Activated CD8-positive, alpha-beta memory T cell treated with anti-CD3 and anti-CD28 coated beads for 48 hours (primary cell): Measurements from ENCODE around the gene GOT1.

ENCODE experiments used
- DNase-seq, 3 experiments: peaks; one replicate each; pipeline ENCODE4 v3.0.0-alpha.2; 2020; ENCODE audit warnings: low read depth in 2 of 3, low spot score in 2 of 3

Gene GOT1

DNA sequence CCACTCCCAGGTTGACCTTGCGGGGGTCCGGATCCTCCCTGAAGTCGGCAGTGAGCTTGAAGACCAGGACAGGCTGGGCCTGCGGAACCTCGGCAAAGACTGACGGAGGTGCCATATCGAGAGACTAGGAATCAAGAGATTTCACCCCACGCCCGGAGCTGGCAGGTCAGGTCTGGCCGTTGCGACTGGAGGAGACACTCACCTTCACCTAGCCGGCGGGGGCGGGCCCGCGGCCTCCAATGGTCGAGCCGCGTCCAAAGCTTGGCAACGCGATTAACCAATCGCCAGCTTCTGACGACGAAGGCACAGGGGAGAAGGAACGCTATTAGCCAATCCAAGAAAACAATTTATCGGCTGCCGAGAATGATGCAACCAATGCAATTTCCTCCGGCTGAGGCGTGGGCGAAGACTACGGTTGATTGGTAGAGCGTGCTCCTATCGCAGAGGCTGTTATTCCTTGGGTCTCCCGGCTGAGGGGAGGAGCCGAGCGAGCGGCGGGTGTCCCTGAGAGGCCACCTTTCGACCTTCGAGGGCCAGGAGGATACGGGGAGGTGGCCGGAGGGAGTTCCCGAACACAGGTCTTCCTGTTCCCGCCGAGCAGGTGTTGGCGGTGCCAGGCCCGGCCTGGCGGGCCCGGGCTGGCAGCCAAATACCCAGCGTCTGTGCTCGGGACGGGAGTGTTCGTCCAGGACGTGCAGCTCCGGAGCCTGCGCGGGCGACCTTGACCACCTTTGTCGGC, at the start of gene GOT1:
GOT1 (minus strand) TSS at position 174 of the 739 bp plus-strand sequence; CDS start at position 115, 59 bp downstream.
- DNase-seq, result peak; percentile 73 to 84 (median 82)

DNA sequence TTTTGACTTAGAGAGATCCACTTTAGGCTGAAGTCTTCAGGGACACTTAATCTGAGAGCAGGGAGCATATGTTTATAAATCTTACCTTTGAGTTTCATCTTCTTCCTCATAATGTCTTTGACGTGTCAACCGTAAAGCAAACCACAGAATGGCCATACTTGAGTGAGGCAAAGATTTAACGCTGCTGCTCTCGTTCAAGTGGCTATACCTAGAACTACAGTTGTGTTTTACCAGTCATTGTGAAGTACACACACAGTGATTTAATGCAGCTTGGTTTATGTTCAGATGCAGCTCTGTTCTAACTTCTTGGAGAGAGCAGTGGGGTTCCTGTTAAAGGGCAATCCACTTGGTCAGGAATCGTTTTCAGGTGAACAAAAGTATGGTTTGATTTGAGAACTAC, 39.9 kb upstream of the GOT1 start:
- DNase-seq, result no peak

DNA sequence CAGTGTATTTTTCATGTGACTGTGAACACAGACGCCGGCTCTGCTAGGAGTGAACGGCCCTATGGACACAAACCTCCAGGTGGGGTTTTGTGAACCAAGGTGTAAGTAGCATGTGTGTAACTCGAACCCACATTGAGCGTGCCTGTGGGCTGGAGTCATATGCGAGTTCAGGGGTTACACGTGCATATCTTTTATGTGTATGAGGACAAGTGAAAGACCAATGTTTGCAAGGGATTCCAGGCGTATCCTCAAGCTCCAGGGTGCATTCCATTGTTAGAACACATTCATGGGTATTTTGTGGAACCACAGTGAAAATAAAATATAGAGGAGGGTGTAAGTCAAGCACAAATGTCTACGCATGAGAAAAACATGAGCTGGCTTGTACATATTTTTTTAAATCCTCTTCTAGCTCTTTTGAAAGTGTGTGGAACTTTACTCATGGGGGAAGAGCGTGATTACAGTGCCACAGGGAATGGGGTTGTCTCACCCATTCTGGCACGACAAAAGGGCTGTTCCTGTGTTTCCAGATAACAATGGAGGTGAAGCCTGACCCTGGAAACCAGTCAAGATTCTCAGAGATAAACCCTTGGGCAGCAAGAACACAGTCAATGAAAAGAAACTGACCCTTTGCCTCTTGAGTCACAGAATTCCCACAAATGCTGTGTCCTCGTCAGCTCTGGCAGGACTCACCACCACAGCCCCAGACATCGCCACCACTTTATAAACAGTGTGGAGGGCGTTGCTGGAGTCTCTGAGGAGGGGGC, 37.0 kb upstream of the GOT1 start:
- DNase-seq, result no peak

DNA sequence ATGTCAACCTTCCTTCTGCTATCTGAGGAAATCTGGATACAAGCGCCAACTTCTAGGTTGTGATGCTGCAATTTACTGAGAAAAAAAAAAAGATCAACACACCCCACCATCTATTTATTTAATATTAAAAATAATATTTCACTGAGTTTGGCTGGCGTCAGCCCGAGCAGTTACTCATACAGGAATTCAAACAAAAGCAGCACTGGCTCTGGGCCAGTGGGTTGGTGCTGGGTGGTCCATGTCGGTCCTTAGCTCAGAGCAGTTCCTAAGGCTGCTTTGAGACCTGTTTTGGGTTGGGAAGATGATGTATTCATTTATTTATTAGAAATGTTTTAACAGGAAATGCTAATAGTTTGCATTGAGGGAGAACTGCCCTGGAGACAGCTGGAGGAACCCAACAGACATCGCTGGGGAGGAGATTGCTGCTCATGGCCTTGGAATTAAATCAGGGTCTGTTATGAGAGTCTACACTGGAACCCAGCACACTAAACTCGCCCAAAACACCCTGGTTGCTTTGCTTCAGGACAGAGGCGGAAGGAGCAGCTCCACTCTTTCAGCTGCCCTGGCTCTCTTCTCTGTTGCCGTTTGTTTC, 36.3 kb upstream of the GOT1 start:
- DNase-seq, result no peak

DNA sequence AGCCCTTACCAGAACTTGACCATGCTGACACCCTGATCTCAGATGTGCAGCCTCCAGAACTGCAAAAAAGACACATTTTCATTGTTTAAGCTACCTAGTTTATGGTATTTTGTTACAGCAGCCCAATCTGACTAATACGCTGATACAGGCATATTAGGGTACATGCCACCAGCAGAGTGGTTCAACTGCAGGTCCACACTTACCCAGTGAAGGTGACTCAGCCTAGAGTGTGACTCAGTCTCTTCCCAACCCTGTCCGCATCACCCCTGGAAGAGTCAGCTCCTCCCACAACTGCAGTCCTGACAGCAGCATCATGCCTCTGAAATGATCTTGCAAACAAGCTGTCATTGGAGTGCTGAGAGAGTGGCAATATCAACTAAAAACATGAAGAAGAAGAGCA, 30.8 kb upstream of the GOT1 start:
- DNase-seq, result no peak

DNA sequence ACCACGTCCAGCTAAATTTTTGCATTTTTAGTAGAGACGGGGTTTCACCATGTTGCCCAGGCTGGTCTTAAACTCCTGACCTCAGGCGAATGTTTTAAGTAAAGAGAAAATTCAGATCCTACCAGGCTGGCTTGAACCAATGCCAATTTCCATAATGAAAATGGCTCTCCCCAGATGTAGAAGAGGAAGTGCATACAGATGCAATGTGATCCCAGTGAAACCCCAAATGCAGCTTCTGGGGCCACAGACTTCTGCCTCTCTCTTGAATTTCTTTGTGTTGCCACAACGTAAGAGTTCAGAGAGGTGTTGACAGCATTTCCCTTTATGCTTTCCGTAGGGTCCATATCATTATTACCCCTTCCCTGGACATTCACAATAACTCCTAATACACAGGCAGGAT, 29.6 kb upstream of the GOT1 start:
- DNase-seq, result no peak

DNA sequence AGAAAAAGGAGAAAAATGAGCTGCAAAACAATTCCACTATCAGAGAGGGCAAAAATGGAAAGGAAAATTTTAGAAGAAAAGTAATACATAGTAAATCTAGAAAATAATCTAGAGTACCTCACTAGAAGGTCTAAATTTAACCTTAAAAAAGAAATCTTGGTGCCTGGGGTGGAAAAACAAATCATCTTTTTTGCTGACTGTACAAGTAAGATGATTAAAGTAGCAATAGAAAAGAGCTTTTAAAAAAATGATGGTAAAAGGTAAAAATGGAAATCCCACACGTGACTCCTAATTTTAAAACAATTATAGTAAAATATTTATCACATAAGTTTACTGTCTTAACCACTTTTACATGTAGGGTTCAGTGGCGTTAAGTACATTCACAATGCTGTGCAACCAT, 28.8 kb upstream of the GOT1 start:
- no peak for DNase-seq

DNA sequence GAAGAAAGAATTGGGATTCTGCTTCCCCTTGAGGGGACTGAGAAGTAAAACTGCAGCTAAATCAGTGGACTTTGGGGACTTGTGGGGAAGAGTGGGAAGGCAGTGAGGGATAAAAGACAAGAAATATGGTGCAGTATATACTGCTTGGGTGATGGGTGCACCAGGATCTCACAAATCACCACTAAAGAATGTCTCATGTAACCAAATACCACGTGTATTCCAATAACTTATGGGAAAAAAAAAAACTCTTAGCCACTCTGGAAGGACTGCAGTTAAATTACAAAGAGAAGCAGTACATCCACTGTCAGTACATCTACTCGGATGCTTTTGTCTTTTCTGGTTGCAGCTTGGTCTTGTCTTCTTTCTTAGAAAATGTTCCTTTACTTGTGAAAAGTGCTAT, 27.4 kb upstream of the GOT1 start:
- DNase-seq, result no peak

DNA sequence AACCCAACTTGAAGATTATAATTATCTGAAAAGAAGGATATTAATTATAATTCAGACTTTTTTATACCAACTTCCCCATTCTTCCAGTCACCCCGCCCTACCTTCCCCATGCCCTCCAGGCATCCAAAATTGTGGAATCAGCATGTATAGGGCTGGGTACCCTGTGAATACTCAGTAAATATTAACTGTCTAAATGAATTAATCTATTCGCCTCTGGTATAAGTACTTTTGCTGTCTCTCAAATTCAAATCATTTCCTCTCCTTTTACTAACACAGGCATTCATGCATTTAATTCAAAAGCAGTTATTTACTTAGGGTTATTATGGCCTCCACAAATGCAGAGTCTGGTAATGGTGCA, 26.5 kb upstream of the GOT1 start:
- DNase-seq, result no peak

DNA sequence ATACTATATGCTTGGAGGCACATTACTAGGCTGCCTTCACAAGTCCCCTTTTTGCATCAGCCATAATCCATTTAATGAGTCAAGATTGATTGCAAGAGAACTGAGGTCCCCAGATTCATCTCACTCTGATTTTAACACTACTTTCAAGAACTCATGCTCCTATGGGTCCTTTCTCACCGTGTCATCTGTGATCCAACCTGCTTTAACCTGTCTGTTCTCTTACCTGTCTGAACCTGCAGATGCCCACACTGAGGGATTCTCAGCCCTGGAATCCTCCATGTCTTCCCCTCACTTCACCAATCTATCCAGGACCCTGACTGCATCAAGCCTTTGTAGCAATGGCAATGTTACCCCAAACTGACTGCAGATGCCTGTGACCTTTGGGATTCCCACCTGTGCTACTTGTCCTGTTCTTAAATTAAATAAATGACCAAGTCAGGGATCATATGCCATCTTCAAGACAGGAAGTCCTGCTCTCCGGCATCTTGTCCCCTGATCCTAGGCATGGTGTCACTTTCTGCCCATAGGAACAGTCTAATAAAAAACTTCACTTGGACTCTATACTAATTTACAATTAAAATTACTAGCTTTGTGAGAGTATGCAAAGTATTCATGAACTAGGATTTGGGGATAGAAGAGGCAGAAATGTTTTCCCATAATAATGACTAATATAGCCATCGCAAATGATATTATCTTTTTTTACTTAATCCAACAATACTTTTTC, 25.9 kb upstream of the GOT1 start:
- no peak for DNase-seq

DNA sequence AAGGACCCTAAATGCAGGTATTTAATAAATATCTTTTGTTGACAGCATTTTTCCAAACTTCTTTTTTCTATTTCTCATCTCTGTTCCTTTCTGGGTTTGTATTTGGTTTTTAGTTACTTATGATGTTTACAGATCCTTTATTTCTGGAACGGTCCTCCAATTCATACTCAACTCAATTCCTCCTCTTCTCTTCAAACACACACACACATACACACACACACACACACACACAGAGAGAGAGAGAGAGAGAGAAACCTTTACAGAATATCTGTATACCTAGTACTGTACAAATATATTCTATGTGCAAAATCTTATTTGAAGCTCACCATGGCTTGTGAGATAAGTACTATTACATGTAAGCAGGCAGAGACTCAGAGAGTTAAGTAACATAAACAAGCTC, 21.6 kb upstream of the GOT1 start:
- no peak for DNase-seq

DNA sequence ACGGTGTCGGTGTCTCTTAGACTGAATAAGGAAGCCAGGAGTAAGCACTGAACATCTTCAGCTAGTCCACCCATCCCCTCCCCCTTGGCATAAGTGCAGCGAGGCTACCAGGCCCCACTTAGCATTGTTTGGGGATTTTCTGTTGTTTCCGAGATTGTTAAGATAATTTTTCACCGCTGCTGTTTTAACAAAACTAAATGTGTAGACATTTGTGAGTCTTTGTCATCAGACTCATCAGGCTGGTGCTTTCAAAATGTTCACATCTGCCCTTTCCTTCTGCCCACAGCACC, 21.0 kb upstream of the GOT1 start:
- no peak for DNase-seq

DNA sequence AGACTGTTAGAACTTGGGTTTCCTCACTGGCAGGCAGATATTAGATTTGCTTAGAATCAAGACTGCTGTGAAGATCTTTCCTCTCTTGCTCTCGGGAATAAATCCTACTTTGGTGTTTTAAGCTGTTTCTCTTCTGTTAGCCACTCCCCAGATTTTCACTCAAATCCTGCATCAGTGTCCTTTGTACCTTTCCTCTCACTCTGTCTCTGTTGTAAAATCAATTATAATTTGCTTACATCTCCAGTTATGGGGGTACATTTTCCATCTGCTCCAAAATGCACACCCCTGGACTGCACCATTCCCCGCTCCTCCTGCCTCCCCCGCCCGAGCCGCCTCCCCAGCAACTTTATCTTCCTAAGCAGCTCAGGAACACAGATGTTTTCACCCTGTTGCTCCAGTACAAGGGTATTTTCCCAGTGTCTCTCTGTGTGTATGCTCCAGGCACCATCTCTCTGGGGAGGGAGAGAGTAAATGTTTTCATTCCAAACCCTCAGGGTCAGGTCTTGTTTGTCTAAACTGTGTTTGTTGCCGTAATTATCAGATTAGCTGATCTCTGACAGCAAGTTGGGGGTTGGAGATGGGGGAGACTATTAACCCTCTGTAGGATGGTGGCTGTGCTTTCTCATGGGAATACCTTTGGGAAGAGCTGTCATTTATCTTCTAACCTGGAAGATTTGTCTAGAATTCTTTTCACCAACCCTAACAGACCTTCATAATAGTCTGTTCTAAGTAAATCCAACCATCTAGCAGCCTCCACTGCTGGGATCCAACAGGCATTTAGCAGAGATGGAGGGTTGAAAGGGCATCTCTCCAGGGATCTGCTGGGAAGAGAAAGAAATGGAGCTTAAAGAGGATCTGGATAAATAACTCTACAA, 20.4 kb upstream of the GOT1 start:
- no peak for DNase-seq

DNA sequence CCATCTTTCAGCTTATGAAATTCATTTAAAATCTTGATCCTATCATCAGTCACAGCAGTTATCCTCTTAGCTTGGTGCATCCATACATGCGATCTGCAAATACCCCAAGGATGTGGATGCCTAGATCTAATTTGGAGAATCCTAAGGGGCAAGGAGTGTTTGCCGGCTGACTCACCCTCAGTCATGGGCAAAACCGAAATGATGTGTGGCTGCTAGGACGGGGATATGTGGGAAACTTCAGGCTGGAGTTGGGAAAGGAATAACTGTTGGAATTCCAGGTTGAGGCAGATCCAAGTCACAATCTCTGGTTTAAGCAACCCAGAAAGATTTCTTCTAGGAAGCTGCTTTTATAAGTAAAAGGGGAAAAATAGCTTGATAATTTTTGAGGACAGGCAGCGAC, 19.7 kb upstream of the GOT1 start:
- DNase-seq, result no peak

DNA sequence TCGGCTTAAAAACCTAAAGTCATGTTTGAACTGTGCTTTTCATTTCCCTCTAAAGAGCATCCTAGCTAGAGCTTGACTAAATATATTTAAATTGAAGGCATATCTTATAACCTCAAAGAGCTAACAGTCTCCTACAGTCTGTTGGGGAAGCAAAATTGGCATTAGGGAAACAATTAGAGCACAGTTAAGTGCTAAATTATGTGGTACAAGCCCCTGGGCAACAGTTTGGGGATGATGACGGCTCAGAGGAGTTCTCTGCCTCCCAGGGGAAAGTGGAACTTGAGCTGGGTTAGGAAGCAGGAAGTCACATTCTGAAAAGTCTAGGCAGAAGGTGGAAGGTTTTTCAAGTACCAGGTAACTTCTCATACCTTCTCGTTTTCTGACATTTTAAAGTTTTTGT, 18.6 kb upstream of the GOT1 start:
- DNase-seq, result no peak

DNA sequence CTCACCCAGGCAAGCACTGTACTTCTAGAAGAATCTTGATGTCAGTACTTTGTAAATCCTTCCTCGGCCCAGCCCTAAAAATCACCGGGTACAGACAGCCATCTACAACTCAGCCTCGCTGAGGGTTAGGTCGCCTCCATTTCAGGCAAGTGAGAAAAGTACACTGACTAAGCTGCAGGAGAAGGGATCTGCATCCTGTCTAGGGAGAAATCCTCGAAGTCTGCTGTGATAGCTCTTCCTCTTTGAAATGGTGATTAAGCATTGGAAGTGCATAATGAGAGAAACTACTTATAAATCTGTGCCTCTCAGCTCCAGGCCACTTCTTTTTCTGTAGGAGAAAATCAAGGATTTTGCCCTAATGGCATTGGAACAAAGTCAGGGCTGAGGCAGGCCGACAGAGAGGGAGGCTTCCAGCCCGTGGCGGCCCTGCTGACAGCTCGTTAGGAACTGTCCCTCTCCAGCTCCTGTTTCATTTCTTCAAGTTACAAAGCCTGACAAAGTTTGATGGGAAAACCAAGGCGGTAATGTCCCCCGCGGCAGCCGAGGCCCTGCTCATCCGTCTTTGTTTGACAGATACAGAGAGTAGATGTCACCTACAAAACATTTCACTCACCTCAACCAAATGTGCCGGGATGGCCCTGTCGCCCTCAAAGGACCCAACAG, 14.1 kb upstream of the GOT1 start:
- DNase-seq, result no peak

DNA sequence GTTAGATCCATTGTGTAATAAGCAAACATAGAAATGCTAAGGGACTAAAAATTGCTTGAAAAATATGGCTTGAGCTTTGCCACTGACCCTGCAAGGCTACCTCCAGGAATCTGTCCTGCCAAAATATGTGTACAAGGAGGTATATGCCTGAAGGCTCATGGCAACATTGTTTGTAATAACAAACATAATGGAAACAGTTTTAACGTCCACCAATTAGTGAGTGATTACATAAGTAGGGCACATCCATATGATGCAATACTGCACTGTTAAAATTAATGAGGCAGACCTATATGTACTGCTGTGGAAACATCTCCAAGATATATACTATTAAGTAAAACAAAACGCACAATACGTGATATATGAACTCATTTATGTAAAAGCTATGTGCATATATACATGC, 13.1 kb upstream of the GOT1 start:
- DNase-seq, result no peak

DNA sequence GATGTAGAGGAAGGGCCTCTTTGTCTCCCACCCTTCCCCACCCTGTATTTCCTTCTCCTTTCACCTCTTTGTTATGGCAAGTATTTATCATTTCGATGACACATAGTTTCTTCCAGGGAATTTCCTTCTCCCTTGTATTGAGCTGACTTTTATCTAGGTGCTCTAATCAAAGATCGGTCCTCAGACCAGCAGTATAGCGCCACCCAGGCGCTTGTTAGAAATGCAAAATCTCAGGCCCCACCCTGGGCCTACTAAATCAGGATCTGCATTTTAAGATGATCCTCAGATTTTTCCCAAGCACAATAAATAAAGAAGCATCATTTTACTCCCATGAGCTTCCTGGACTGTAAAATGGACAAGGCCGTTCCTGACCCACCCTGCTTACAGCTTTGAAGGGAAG, 12.0 kb upstream of the GOT1 start:
- DNase-seq, result no peak

DNA sequence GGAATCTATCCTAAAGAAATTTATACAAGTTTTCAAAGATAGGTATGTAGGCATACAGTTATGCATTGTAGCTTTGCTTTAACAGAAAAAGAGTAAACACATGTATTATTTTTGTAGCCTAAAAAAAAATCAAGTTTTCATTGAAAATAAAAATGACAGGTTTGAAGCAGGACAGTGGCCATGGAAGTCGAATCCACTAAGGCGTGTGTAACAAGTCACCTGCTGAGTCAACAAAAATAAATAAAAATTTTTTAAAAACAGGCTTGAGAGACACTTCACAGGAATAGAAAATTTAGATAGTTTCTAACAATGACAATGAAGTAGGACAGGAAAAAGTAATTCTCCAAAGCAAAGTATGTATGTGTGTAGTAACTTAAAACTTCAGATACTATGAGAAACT, 8.5 kb upstream of the GOT1 start:
- DNase-seq, result no peak

DNA sequence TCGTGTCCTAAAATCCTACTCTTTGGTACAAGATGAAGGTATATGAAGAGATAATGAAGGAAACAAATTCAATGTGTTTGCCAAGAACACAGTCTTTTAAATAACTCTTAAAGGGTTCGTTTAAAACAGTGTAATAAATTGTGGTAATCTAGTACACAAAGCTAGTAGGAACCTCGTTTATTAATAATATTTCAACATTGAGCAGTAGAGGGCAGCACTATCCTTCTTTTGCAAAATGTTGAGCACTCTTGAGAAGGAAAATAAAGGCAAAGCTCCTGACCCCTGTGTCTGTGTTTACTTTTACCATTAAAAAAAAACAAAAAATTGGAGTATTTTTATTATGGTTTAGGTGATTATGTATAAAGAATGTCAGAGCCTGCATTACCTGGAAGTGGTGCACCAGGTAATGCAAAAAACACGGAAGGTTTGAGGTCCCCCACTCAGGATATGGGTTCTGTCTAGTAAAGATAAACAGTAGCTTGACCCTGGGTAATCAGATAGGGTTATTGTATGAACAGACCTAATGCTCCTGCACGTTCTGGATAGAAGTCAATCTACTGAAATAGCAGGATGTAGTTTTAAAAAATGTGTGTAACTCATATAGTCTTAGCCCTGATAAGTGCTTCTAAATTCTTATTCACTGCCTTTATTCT, 5.7 kb upstream of the GOT1 start:
- no peak for DNase-seq
